Panc1 (cell line): ENCODE results near the gene VSIG8.

Experiments
- POLR2AphosphoS5 ChIP-seq: IDR thresholded peaks from 2 replicates; pipeline ENCODE4 v1.6.1; 2012; ENCODE audit warnings: mild to moderate bottlenecking, low read depth, low read length, moderate library complexity
- SIN3A ChIP-seq: IDR thresholded peaks from 2 replicates; pipeline ENCODE4 v1.6.1; 2012; ENCODE audit warnings: low read depth, mild to moderate bottlenecking, low read length, moderate library complexity, borderline replicate concordance; ENCODE audit not compliant: insufficient read depth
- TF ChIP-seq, protein P1 (sequence below): fragments of 450-650 bp; IDR thresholded peaks from 2 replicates; pipeline ENCODE4 v1.5.1; 2017; ENCODE audit warnings: mild to moderate bottlenecking

- TF ChIP-seq, protein P1, sequence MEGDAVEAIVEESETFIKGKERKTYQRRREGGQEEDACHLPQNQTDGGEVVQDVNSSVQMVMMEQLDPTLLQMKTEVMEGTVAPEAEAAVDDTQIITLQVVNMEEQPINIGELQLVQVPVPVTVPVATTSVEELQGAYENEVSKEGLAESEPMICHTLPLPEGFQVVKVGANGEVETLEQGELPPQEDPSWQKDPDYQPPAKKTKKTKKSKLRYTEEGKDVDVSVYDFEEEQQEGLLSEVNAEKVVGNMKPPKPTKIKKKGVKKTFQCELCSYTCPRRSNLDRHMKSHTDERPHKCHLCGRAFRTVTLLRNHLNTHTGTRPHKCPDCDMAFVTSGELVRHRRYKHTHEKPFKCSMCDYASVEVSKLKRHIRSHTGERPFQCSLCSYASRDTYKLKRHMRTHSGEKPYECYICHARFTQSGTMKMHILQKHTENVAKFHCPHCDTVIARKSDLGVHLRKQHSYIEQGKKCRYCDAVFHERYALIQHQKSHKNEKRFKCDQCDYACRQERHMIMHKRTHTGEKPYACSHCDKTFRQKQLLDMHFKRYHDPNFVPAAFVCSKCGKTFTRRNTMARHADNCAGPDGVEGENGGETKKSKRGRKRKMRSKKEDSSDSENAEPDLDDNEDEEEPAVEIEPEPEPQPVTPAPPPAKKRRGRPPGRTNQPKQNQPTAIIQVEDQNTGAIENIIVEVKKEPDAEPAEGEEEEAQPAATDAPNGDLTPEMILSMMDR, result no peak
- TF ChIP-seq SIN3A, result no peak
- no peak for TF ChIP-seq POLR2AphosphoS5
These were observed 44.5 kb upstream of the VSIG8 start for GRCh38 chr1:159906960-159907359.
